ENCODE data around the gene GFM2. TPM values are rescaled to one million over a fixed set of nuclear protein-coding genes. Genes with fewer than 3 reads are reported as not detected.

The GFM2 gene, protein sequence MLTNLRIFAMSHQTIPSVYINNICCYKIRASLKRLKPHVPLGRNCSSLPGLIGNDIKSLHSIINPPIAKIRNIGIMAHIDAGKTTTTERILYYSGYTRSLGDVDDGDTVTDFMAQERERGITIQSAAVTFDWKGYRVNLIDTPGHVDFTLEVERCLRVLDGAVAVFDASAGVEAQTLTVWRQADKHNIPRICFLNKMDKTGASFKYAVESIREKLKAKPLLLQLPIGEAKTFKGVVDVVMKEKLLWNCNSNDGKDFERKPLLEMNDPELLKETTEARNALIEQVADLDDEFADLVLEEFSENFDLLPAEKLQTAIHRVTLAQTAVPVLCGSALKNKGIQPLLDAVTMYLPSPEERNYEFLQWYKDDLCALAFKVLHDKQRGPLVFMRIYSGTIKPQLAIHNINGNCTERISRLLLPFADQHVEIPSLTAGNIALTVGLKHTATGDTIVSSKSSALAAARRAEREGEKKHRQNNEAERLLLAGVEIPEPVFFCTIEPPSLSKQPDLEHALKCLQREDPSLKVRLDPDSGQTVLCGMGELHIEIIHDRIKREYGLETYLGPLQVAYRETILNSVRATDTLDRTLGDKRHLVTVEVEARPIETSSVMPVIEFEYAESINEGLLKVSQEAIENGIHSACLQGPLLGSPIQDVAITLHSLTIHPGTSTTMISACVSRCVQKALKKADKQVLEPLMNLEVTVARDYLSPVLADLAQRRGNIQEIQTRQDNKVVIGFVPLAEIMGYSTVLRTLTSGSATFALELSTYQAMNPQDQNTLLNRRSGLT
- total RNA-seq, result 36.2 and 36.6 TPM in 2 replicates

DNA sequence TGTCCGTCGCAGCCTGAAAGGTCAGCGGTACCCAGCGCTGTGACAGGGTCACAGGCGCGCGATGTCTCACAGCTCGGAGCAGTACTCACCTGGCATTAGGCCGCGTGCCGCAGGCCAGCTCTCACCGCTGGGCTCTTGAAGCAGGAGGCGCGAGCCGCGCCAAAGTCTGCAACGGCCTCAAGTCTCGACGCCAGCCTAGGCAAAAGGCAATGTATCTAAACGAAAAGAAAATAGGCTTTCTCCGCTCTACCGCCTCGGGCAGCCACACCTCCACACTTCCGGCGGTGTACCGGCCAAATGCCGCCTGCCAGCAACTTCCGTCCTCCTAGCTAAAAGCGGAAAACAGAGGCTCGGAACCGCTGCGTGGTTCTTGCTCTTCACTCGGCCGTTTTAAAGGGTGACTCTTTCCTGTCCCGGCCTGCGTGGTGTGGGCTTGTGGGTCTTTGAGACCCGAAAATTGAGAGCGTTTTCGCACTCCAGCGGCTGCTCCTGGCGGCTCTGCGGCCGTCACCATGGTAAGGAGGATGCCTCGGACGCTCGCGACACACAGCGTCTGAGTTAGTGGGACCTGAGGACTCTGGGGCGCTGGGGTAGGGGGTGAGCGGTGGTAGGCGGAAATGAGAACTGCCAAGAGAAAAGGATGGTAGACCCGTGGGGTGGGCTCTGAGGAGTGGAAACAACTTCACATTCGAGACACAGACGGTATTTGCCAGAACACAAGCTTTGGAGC is at the start of gene GFM2, which contains the start of gene NSA2:
GFM2 (minus strand) TSS at position 269 of the 730 bp plus-strand sequence. CDS start 3,375 bp downstream, outside the sequence.
NSA2 (plus strand) TSS at position 401 of the 730 bp plus-strand sequence; CDS start at position 513, 112 bp downstream.

GRCh38 chr5:74684900-74685851 is 81.7 kb downstream of the GFM2 start, which contains the start of gene HEXB:
Gene HEXB, plus strand, starts transcription at chr5:74685233. Its CDS starts 28 bp downstream, at chr5:74685261.

Other genes starting within 250 kb of the GFM2 start
- gene ENC1, start 126.4 kb downstream of the GFM2 start, total RNA-seq, result 30.9 and 31.8 TPM in 2 replicates
- 110 and 114 TPM in 2 replicates for gene HEXB, start 81.9 kb downstream of the GFM2 start, total RNA-seq
- 79.2 and 113 TPM in 2 replicates for gene NSA2, start 132 bp upstream of the GFM2 start, total RNA-seq
- 19.4 and 22.3 TPM in 2 replicates for gene FAM169A, start 99.3 kb upstream of the GFM2 start, total RNA-seq

Measured in hair follicular keratinocyte (primary cell).